ENCODE measurements around the gene CBR1.

DNA sequence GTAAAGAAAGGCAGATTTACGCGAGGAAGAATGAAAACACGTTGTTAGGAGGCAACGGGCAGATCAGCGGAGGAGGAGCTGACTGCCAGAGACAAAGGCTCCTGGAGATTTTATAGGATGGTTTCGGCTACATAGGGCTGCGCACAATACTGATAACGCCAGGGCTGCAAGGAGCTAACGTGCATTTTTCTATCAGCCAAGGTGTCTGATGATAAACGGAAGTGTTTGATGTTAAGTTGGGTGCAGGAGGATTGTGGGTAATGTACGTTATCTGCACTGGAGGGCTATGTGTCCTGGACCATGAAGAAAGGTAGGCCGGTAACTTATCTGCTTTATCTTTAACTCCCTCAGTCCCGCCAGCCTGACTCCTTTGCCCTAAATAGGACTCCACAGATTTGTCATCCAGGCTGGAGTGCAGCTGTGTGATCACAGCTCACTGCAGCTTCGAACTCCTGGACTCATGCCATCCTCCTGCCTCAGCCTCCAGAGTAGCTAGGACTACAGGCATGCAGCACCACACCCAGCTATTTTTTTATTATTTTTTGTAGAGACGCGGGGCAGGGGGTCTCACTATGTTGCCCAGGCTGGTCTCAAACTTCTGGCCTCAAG lies 39.1 kb upstream of the CBR1 start:
- TF ChIP-seq POLR2A (IDR thresholded peaks at IDR 0.05; ENCODE audit: low read length), result no peak
- TF ChIP-seq GATA1 (IDR thresholded peaks at IDR 0.05; ENCODE audit: low read depth, low read length), result no peak
